HepG2 (cell line): ENCODE data around the gene FAM117A. TPM values are rescaled to one million over a fixed set of nuclear protein-coding genes. Genes with fewer than 3 reads are reported as not detected.

ENCODE experiments used
- ATAC-seq: fragments of 200-7000 bp; cut with Tn5 transposase; 3 replicates; pipeline ENCODE4 v1.9.1; 2020; ENCODE audit warnings: mild to moderate bottlenecking, moderate library complexity
- BruUV-seq: library from RNA; stranded (reverse); fragments of 400-500 nt; replicated peaks from 2 replicates; lab custom pipeline; 2021; lab: Mats Ljungman, UMichigan
- CTCF ChIA-PET: fragments of 300-600 bp; formaldehyde crosslinking; extraction: SDS; loops from one replicate; lab custom pipeline; 2021; ENCODE audit warnings: low total read pairs, inconsistent platforms, low intra/inter-chr PET ratio; lab: Yijun Ruan, JAX
- POLR2A ChIA-PET: fragments of 350-600 bp; sonication (Branson Sonifier 250); formaldehyde crosslinking; loops from one replicate; lab custom pipeline; 2020; ENCODE audit warnings: antibody characterized with exemption, inconsistent platforms; lab: Yijun Ruan, JAX
- DNase-seq: peaks from one replicate; pipeline ENCODE4 v3.0.0-alpha.2; 2015; ENCODE audit warnings: low spot score
- FAIRE-seq: peaks from 3 replicates; lab custom pipeline; 2011; peaks lifted over from hg19 to GRCh38; lab: Jason Lieb, UNC
- H2AFZ ChIP-seq: one replicate; pipeline ENCODE4 v1.6.1; 2011; ENCODE audit warnings: low read length, inconsistent platforms
- H3K27ac ChIP-seq: fragments of 300-600 bp; 3 replicates; pipeline ENCODE4 v1.8.0; 2011; ENCODE audit warnings: mixed run types, mild to moderate bottlenecking, mixed read lengths, low read length, inconsistent platforms; ENCODE audit not compliant: insufficient read depth; ENCODE audit errors: extremely low read length
- H3K27me3 ChIP-seq, 2 experiments: fragments of 200-600 bp in 1 of 2; 2 replicates in 1 of 2; 3 replicates in 1 of 2; pipeline versions ENCODE4 v1.6.0 to v1.8.0; 2011; ENCODE audit warnings: low read length in 2 of 2, mild to moderate bottlenecking in 2 of 2, moderate library complexity in 2 of 2, inconsistent platforms in 1 of 2; ENCODE audit not compliant: insufficient read depth in 2 of 2, control insufficient read depth in 1 of 2
- H3K36me3 ChIP-seq, 2 experiments: fragments of 200-600 bp in 1 of 2; replicated peaks in 1 of 2; 2 replicates in 1 of 2; 3 replicates in 1 of 2; pipeline versions ENCODE4 v1.5.1 to v1.8.0; 2011; ENCODE audit warnings: low read length in 2 of 2, inconsistent platforms in 1 of 2; ENCODE audit not compliant: insufficient read depth in 2 of 2, control insufficient read depth in 1 of 2
- H3K4me1 ChIP-seq: 2 replicates; pipeline ENCODE4 v1.5.1; 2012; ENCODE audit warnings: low read length, inconsistent platforms; ENCODE audit not compliant: insufficient read depth
- H3K4me2 ChIP-seq: 2 replicates; pipeline ENCODE4 v1.6.0; 2011; ENCODE audit warnings: low read depth, low read length, inconsistent platforms
- H3K4me3 ChIP-seq, 3 experiments: fragments of 200-600 bp in 1 of 3; sonication (generic), shearing (Covaris generic) in 1 of 3; replicated peaks in 1 of 3; 2 replicates each; pipeline ENCODE4 v1.5.1; 2011 to 2016; ENCODE audit warnings: low read length in 3 of 3, inconsistent platforms in 2 of 3, low read depth in 2 of 3, mild to moderate bottlenecking in 2 of 3, control low read depth in 1 of 3, mixed read lengths in 1 of 3; ENCODE audit not compliant: insufficient read depth in 1 of 3
- H3K79me2 ChIP-seq: one replicate; pipeline ENCODE4 v1.6.1; 2011; ENCODE audit warnings: low read length, inconsistent platforms; ENCODE audit not compliant: insufficient read depth
- H3K9ac ChIP-seq: 2 replicates; pipeline ENCODE4 v1.6.0; 2011; ENCODE audit warnings: mild to moderate bottlenecking, low read depth, low read length, inconsistent platforms; ENCODE audit not compliant: insufficient read depth
- H3K9me3 ChIP-seq: 2 replicates; pipeline ENCODE4 v1.5.1; 2012; ENCODE audit warnings: mild to moderate bottlenecking, low read length
- H4K20me1 ChIP-seq: 2 replicates; pipeline ENCODE4 v1.6.0; 2011; ENCODE audit warnings: inconsistent platforms, mild to moderate bottlenecking, low read length, moderate library complexity; ENCODE audit not compliant: insufficient read depth
- HES4 ChIP-seq: sonication (generic); formaldehyde crosslinking; IDR thresholded peaks from 2 replicates; pipeline ENCODE4 v1.9.0; 2021; ENCODE audit warnings: mild to moderate bottlenecking, missing genetic modification reagents, borderline replicate concordance
- HOXA7 ChIP-seq: sonication (generic); formaldehyde crosslinking; IDR thresholded peaks from 2 replicates; pipeline ENCODE4 v1.8.1; 2022; ENCODE audit warnings: mild to moderate bottlenecking, missing genetic modification reagents, moderate library complexity
- KAT2B ChIP-seq: fragments of 150-350 bp; IDR thresholded peaks from 2 replicates; pipeline ENCODE4 v1.6.1; 2014; ENCODE audit warnings: low read depth, low read length, borderline replicate concordance
- KMT2A ChIP-seq: sonication (generic); formaldehyde crosslinking; IDR thresholded peaks from 2 replicates; pipeline ENCODE4 v1.4.0; 2020; ENCODE audit warnings: missing genetic modification reagents
- POLR2AphosphoS5 ChIP-seq: IDR thresholded peaks from 2 replicates; pipeline ENCODE4 v1.6.1; 2012; ENCODE audit warnings: low read depth, low read length
- RXRB ChIP-seq: IDR thresholded peaks from 2 replicates; pipeline ENCODE4 v1.6.1; 2016; ENCODE audit warnings: borderline replicate concordance, missing genetic modification reagents, missing compliant biosample characterization
- STAG1 ChIP-seq: sonication (generic); formaldehyde crosslinking; IDR thresholded peaks from 2 replicates; pipeline ENCODE4 v1.4.0; 2020; ENCODE audit warnings: missing genetic modification reagents
- TSC22D2 ChIP-seq: sonication (generic); formaldehyde crosslinking; IDR thresholded peaks from 2 replicates; pipeline ENCODE4 v1.5.1; 2020; ENCODE audit warnings: missing genetic modification reagents, mild to moderate bottlenecking, borderline replicate concordance
- ZNF207 ChIP-seq: fragments of 450-650 bp; IDR thresholded peaks from 2 replicates; pipeline ENCODE4 v1.6.1; 2016; ENCODE audit warnings: antibody characterized with exemption, borderline replicate concordance
- WGBS: methylation state at CpG from one replicate; pipeline ENCODE4 v1.1.6; 2017; ENCODE audit warnings: low lambda C conversion rate; 5-methylcytosine and 5-hydroxymethylcytosine counted together
- in situ Hi-C: cut with HindIII; loops from 2 replicates; pipeline ENCODE4 v1.10.0; 2017; ENCODE audit warnings: low pct_unique_long_range_greater_than_20kb; ENCODE audit not compliant: extremely low pct_ligation_motif_present
- intact Hi-C: fragments of 100-400 bp; cut with micrococcal nuclease; formaldehyde crosslinking; loops from one replicate; pipeline ENCODE4 v1.10.0; 2022; ENCODE audit not compliant: unreplicated experiment
- polyA plus RNA-seq, 8 experiments: library from polyadenylated mRNA; depleted of rRNA in 3 of 8; stranded (reverse) in 7 of 8; unstranded in 1 of 8; fragments of >200 nt; fragmentation: Illumina TruSeq in 4 of 8; extraction: Trizol in 4 of 8; gene quantifications; 2 replicates each; pipeline versions ENCODE4 v1.2.1 to v1.2.3, GENCODE V29; 2011 to 2016; ENCODE audit warnings: low read depth in 4 of 8, missing spikeins in 1 of 8, mixed read lengths in 1 of 8; ENCODE audit not compliant: insufficient read depth in 1 of 8
- total RNA-seq, 5 experiments: library from RNA; depleted of rRNA; stranded (reverse); fragments of >200 nt; fragmentation: Illumina TruSeq; extraction: Trizol; gene quantifications; 2 replicates each; pipeline ENCODE4 v1.2.3, GENCODE V29; 2016; ENCODE audit warnings: low read depth in 1 of 5
- TF ChIP-seq, protein P1 (sequence below): sonication (generic); formaldehyde crosslinking; IDR thresholded peaks from 2 replicates; pipeline ENCODE4 v1.4.0; 2020; ENCODE audit warnings: missing genetic modification reagents
- TF ChIP-seq, protein P2 (sequence below), 2 experiments: sonication (generic) in 1 of 2; formaldehyde crosslinking in 1 of 2; IDR thresholded peaks; 2 replicates each; pipeline versions ENCODE4 v1.4.0 to v1.6.1; 2016 to 2020; ENCODE audit warnings: borderline replicate concordance in 1 of 2, low read depth in 1 of 2, mild to moderate bottlenecking in 1 of 2, missing genetic modification reagents in 1 of 2
- TF ChIP-seq, protein P3 (sequence below): sonication (generic); formaldehyde crosslinking; IDR thresholded peaks from 2 replicates; pipeline ENCODE4 v1.4.0; 2020; ENCODE audit warnings: low read depth, mild to moderate bottlenecking, missing genetic modification reagents

Gene FAM117A
- total and polyA plus RNA-seq, 2 of the 13 experiments (the other 11 are each of a cell fraction or from before 2014, with no cell fraction given), result 12.1 to 19.8 TPM

DNA sequence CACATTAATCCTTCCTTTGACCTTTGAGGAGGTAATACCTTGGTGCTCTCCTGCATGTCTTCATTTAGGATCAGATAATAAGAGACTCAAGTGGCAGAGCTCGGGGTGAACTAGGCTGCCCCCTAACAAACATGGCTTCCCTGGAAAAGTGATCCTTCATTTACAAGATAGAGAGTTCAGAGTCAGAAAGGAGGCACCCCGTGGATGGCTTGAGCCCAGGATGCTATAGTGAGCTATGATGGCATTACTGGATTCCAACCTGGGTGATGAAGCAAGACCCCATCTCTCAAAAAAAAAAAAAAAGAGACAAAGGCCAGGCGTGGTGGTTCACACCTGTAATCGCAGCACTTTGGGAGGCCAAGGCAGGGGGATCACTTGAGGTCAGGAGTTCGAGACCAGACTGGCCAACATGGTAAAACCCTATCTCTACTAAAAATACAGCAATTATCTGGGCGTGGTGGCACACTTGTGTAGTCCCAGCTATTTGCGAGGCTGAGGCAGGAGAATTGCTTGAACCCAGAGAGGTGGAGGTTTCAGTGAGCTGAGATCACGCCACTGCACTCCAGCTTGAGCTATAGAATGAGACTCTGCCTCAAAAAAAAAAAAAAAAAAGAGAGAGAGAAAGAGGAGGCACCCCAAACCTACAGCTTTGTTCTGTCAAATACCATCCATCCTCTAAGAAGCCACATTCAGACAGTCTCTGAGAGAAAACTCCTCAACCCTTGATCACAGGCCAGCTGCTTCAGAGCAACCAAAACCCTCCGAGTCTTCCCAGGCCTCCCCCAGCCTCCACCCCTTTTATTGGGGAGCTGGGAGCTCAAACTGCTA lies 7.4 kb downstream of the FAM117A start:
- no peak for DNase-seq
- Histone ChIP-seq H3K79me2 (peaks cover 4% of the 10 kb centered on the region), H3K36me3 (peaks cover 3 to 5% of the 10 kb centered on the region in 2 experiments; a peak in 2 of 5 replicates), H4K20me1 (no peaks in the 10 kb centered on the region), H3K27me3 (no peaks in the 10 kb centered on the region), H3K4me2 (no peak overlapping the region), H2AFZ (no peak overlapping the region), H3K4me1 (peaks cover 1% of the 10 kb centered on the region), H3K27ac (no peak overlapping the region), H3K9me3 (no peaks in the 10 kb centered on the region), H3K9ac (no peak overlapping the region), H3K4me3 (no peak overlapping the region)
- POLR2A ChIA-PET, result interaction anchor here (1.4 kb wide), 1 partner anchor 8 kb away, joined by 7 read pairs; the partner anchor contains the start of gene FAM117A
- in situ Hi-C loops (no loop called here), intact Hi-C loops (no loop called here)
- BruUV-seq, result no TSS peak
- ATAC-seq, result no peak
- 94% methylated on average over 9 of the region's 9 CpGs for WGBS
- TF ChIP-seq ZNF207 (no peak), RXRB (CRISPR knock-in tag) (no peak), HES4 (no peak), KMT2A (no peak), STAG1 (CRISPR knock-in tag) (no peak), POLR2AphosphoS5 (no peak), KAT2B (no peak), TSC22D2 (CRISPR knock-in tag) (no peak), HOXA7 (CRISPR knock-in tag) (no peak)
- TF ChIP-seq, protein P1, sequence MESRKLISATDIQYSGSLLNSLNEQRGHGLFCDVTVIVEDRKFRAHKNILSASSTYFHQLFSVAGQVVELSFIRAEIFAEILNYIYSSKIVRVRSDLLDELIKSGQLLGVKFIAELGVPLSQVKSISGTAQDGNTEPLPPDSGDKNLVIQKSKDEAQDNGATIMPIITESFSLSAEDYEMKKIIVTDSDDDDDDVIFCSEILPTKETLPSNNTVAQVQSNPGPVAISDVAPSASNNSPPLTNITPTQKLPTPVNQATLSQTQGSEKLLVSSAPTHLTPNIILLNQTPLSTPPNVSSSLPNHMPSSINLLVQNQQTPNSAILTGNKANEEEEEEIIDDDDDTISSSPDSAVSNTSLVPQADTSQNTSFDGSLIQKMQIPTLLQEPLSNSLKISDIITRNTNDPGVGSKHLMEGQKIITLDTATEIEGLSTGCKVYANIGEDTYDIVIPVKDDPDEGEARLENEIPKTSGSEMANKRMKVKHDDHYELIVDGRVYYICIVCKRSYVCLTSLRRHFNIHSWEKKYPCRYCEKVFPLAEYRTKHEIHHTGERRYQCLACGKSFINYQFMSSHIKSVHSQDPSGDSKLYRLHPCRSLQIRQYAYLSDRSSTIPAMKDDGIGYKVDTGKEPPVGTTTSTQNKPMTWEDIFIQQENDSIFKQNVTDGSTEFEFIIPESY (CRISPR knock-in tag), result no peak
- TF ChIP-seq, protein P2, sequence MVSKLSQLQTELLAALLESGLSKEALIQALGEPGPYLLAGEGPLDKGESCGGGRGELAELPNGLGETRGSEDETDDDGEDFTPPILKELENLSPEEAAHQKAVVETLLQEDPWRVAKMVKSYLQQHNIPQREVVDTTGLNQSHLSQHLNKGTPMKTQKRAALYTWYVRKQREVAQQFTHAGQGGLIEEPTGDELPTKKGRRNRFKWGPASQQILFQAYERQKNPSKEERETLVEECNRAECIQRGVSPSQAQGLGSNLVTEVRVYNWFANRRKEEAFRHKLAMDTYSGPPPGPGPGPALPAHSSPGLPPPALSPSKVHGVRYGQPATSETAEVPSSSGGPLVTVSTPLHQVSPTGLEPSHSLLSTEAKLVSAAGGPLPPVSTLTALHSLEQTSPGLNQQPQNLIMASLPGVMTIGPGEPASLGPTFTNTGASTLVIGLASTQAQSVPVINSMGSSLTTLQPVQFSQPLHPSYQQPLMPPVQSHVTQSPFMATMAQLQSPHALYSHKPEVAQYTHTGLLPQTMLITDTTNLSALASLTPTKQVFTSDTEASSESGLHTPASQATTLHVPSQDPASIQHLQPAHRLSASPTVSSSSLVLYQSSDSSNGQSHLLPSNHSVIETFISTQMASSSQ (IDR thresholded peaks at IDR 0.05; ENCODE audit: low read depth), result no peak
- TF ChIP-seq, protein P2 (CRISPR knock-in tag; IDR thresholded peaks at IDR 0.05; ENCODE audit: borderline replicate concordance), result no peak
- TF ChIP-seq, protein P3, sequence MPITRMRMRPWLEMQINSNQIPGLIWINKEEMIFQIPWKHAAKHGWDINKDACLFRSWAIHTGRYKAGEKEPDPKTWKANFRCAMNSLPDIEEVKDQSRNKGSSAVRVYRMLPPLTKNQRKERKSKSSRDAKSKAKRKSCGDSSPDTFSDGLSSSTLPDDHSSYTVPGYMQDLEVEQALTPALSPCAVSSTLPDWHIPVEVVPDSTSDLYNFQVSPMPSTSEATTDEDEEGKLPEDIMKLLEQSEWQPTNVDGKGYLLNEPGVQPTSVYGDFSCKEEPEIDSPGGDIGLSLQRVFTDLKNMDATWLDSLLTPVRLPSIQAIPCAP (CRISPR knock-in tag), result no peak
- CTCF ChIA-PET, result no interaction called here
- FAIRE-seq, result no peak
